AG04449 (cell line): ENCODE measurements around the gene MAP1LC3A.

ENCODE experiments used
- CTCF ChIA-PET: fragments of 350-600 bp; formaldehyde crosslinking; extraction: SDS; loops from one replicate; lab custom pipeline; 2021; ENCODE audit warnings: antibody characterized with exemption; lab: Yijun Ruan, JAX
- POLR2A ChIA-PET: fragments of 400-600, 350-600 bp; formaldehyde crosslinking; extraction: SDS; loops from one replicate; lab custom pipeline; 2020; ENCODE audit warnings: antibody characterized with exemption, inconsistent platforms; lab: Yijun Ruan, JAX
- DNase-seq: peaks from one replicate; pipeline ENCODE4 v3.0.0-alpha.2; 2010; ENCODE audit warnings: low read depth, low spot score
- H3K4me3 ChIP-seq: 2 replicates; pipeline ENCODE4 v1.5.1; 2011; ENCODE audit warnings: low read depth, mild to moderate bottlenecking, control low read depth, low read length
- CTCF ChIP-seq: IDR thresholded peaks from one replicate; pipeline ENCODE4 v1.5.1; 2011; ENCODE audit warnings: mild to moderate bottlenecking, moderate library complexity, low read length, control low read depth, inconsistent platforms; ENCODE audit not compliant: insufficient read depth; ENCODE audit errors: missing control alignments

Gene MAP1LC3A

GRCh38 chr20:34581341-34582184 is 23.0 kb downstream of the MAP1LC3A start:
- ChIA-PET POLR2A (no interaction called here), CTCF (interaction anchor here (1.4 to 8.6 kb wide), 4 partner anchors 18 to 187 kb away, joined by 3 to 102 read pairs (median 16); no protein-coding TSS in a partner anchor)
- no peak for DNase-seq
- no peak for TF ChIP-seq CTCF
- no peak overlapping the region for H3K4me3 ChIP-seq

- no peak overlapping the region for H3K4me3 ChIP-seq
- no peak for TF ChIP-seq CTCF
- DNase-seq = no peak
- ChIA-PET CTCF (interaction anchor here (1.4 to 8.6 kb wide), 2 partner anchors 19 to 186 kb away, joined by 3 to 102 read pairs; no protein-coding TSS in a partner anchor), POLR2A (no interaction called here)
Observed at GRCh38 chr20:34582221-34582620, 23.7 kb downstream of the MAP1LC3A start.

- POLR2A ChIA-PET = no interaction called here
- H3K4me3 ChIP-seq = no peak overlapping the region
- DNase-seq = no peak
- CTCF ChIA-PET = interaction anchor here (1.2 to 8.6 kb wide), 2 partner anchors 185 to 270 kb away, joined by 4 to 102 read pairs; no protein-coding TSS in a partner anchor
- no peak for TF ChIP-seq CTCF
Observed at GRCh38 chr20:34582911-34583310, 24.4 kb downstream of the MAP1LC3A start.

DNA sequence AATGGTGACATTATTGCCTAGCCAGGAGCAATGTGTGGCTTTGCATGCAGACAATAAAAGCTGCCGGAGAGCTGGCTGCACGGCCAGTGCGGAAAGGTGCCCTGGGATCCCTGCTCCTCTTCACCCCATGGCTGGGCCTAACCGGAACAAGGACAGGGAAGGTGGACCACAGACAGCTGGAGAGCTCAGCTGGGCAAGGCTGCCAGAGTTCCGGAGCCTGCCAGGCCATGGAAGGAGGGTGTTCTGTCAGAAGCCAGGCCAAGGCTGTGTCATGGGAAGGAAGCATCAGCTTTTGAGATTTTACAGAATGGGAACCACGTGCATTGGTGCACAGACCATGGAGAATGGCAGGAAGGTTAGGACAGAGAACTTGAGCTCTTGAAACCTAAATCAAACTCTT is 25.0 kb downstream of the MAP1LC3A start:
- ChIA-PET CTCF (interaction anchor here (1.2 to 8.6 kb wide), 2 partner anchors 185 to 270 kb away, joined by 4 to 102 read pairs; no protein-coding TSS in a partner anchor), POLR2A (interaction anchor here (0.6 kb wide), 1 partner anchor 1469 kb away, joined by 6 read pairs; no protein-coding TSS in a partner anchor)

DNA sequence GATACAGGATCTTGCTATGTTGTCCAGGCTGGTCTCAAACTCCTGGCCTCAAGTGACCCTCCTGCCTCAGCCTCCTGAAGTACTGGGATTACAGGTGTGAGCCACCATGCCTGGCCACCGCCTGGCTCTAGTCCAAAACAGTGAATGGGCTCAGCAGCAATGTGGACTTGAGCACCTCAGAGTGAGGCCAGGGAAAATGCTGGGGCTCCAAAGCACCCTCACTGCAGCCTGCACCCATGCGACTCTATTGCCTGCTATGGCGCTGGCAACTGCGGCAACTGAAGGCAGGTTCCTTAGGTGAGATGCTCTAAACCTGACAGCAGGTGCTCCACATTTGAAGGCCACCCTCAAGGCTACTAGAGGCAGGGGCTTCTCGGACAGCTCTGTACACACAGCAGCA is 26.5 kb downstream of the MAP1LC3A start:
- no peak overlapping the region for H3K4me3 ChIP-seq
- TF ChIP-seq CTCF = no peak
- no peak for DNase-seq
- POLR2A ChIA-PET = no interaction called here
- CTCF ChIA-PET = interaction anchor here (8.6 kb wide), 1 partner anchor 183 kb away, joined by 102 read pairs; no protein-coding TSS in a partner anchor

More for the DNA sequence above, 25.0 kb downstream of the MAP1LC3A start:
- no peak for DNase-seq
- no peak overlapping the region for H3K4me3 ChIP-seq
- TF ChIP-seq CTCF = no peak

DNA sequence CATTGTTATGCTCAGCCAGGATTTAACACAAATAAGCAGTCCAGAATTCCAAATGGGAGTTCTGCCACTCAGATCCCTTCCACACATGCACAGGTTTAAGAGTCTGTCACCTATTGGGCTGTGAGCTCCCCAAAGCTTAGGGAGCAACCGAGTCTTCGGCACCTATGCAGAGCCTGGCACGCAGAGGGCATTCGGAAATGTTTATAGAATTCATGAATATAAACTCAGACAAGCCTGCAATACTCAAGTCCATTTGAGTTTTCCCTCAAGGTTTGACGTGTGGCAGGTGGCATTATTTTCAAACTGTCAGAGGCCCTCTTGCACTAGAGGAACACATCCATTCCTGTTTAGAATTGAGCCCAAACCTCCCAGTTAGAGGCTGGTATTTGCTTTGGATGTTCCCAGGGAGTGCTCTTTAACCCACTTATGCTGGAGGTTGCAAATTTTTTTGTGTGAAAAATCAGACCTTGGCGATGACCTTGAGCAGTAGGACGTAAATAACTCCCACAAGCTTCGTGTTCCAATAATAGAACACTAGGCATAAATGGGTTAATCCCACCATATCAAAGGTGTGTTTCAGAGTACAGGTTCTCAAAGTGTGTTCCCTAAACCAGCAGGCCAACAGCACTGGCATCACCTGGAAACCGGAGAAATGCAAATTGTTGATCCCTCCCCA is 28.1 kb downstream of the MAP1LC3A start:
- no peak overlapping the region for H3K4me3 ChIP-seq
- DNase-seq = no peak
- ChIA-PET CTCF (interaction anchor here (1.0 to 1.5 kb wide), 2 partner anchors 8 to 23 kb away, joined by 3 read pairs; no protein-coding TSS in a partner anchor), POLR2A (no interaction called here)
- TF ChIP-seq CTCF = no peak
